ENCODE results near the gene SPOUT1. TPM values are rescaled to one million over a fixed set of nuclear protein-coding genes. Genes with fewer than 3 reads are reported as not detected.

SPOUT1 gene
- total and polyA plus RNA-seq, 10 donors: 31.9 to 54.3 (median 40.1) TPM

GRCh38 chr9:128824911-128825310 is 4.7 kb downstream of the SPOUT1 start:
- WGBS, 5 donors: 92 to 100% (median 95%) methylated on average over 4 to 7 of the region's 7 CpGs
- peaks cover 0 to 77% (median 64%) of the 10 kb centered on the region in 6 donors for H3K36me3 ChIP-seq
- intact Hi-C loops (cut with DNase I; ENCODE audit: low total_unique reads): no loop called here
- H3K27me3 ChIP-seq (replicated peaks in 1 of 7): no peaks in the 10 kb centered on the region
- H3K4me3 ChIP-seq: no peak overlapping the region
- H3K9me3 ChIP-seq: no peaks in the 10 kb centered on the region
- H3K4me1 ChIP-seq: peaks cover 10 to 46% (median 22%) of the 10 kb centered on the region in 6 donors
- H3K27ac ChIP-seq: no peak overlapping the region
- DNase-seq: no peak
- no peak for TF ChIP-seq POLR2AphosphoS5 (IDR thresholded peaks at IDR 0.05)
- TF ChIP-seq, protein P1, sequence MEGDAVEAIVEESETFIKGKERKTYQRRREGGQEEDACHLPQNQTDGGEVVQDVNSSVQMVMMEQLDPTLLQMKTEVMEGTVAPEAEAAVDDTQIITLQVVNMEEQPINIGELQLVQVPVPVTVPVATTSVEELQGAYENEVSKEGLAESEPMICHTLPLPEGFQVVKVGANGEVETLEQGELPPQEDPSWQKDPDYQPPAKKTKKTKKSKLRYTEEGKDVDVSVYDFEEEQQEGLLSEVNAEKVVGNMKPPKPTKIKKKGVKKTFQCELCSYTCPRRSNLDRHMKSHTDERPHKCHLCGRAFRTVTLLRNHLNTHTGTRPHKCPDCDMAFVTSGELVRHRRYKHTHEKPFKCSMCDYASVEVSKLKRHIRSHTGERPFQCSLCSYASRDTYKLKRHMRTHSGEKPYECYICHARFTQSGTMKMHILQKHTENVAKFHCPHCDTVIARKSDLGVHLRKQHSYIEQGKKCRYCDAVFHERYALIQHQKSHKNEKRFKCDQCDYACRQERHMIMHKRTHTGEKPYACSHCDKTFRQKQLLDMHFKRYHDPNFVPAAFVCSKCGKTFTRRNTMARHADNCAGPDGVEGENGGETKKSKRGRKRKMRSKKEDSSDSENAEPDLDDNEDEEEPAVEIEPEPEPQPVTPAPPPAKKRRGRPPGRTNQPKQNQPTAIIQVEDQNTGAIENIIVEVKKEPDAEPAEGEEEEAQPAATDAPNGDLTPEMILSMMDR (IDR thresholded peaks at IDR 0.05 in 8 of 11, conservative IDR thresholded peaks at IDR 0.05 in 3 of 11): no peak
- TF ChIP-seq POLR2A (IDR thresholded peaks at IDR 0.05): no peak

DNA sequence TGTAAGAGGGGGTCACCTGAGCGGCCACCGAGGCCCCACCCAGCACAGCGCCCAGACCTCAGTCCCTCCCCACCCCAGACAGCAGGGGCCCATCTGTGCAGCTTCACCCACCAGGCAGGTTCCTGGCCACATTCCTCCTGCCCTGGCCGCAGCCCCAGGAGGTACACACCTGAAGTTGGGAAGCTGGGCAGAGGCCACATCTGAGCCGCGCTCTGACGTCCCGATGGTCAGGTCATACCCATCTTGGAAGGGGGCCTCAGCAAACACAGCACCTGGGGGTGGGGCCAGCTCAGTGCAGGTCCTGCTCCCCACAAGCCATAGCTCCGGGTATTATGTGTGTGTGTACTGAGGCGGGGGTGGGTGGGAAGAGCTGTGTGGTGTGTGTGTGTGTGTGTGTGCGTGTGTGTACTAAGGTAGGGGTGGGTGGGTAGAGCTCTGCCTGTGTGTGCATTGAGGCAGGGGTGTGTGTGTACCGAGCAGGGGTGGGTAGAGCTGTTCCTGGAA is 5.6 kb downstream of the SPOUT1 start:
- TF ChIP-seq POLR2AphosphoS5 (IDR thresholded peaks at IDR 0.05) (no peak), POLR2A (IDR thresholded peaks at IDR 0.05) (no peak)
- TF ChIP-seq, protein P1 (IDR thresholded peaks at IDR 0.05 in 8 of 11, conservative IDR thresholded peaks at IDR 0.05 in 3 of 11): no peak
- Histone ChIP-seq H3K27me3 (replicated peaks in 1 of 7) (no peaks in the 10 kb centered on the region), H3K36me3 (peaks cover 0 to 77% (median 64%) of the 10 kb centered on the region in 6 donors), H3K9me3 (no peaks in the 10 kb centered on the region), H3K4me1 (peaks cover 16 to 48% (median 26%) of the 10 kb centered on the region in 6 donors), H3K4me3 (no peak overlapping the region), H3K27ac (no peak overlapping the region)
- no peak for DNase-seq
- WGBS, 5 donors: 85 to 99% (median 92%) methylated on average over 7 to 12 of the region's 12 CpGs
- intact Hi-C loops (cut with DNase I; ENCODE audit: low total_unique reads): no loop called here

DNA sequence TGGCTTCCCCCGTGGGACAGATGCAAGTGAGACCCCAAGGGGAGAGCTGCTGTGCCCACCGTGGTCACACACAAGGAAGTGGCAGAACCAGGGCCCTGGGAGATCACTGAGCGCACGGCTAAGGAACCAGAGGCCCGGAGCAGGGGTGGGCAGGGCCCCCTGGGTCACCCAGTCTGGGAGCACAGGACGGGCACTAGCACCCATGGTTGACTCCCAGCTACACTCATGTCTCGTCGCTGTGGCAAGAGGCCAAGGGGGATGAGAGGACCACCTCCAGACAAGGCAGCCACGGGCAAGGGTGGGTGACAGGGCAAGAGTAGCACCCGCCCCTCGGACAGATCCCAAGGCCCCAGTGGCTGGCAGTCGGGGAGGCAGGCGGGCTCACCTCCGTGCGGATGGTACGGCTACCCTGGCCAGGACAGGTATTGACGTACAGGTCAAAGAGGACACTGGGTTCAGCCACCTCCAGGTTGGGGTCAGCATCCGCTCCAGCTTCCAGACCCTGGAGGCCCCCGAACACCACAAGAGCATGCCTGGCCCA is 6.2 kb downstream of the SPOUT1 start:
- Histone ChIP-seq H3K9me3 (no peaks in the 10 kb centered on the region), H3K4me3 (no peak overlapping the region), H3K27ac (no peak overlapping the region), H3K27me3 (replicated peaks in 1 of 7) (no peaks in the 10 kb centered on the region), H3K36me3 (peaks cover 0 to 77% (median 64%) of the 10 kb centered on the region in 6 donors), H3K4me1 (peaks cover 10 to 45% (median 22%) of the 10 kb centered on the region in 6 donors)
- 85 to 93% (median 91%) methylated on average over 16 to 19 of the region's 19 CpGs for WGBS, 5 donors
- TF ChIP-seq, protein P1 (IDR thresholded peaks at IDR 0.05 in 8 of 11, conservative IDR thresholded peaks at IDR 0.05 in 3 of 11): no peak
- no peak for TF ChIP-seq POLR2AphosphoS5 (IDR thresholded peaks at IDR 0.05)
- TF ChIP-seq POLR2A (IDR thresholded peaks at IDR 0.05): no peak
- intact Hi-C loops (cut with DNase I; ENCODE audit: low total_unique reads): no loop called here
- DNase-seq: no peak

DNA sequence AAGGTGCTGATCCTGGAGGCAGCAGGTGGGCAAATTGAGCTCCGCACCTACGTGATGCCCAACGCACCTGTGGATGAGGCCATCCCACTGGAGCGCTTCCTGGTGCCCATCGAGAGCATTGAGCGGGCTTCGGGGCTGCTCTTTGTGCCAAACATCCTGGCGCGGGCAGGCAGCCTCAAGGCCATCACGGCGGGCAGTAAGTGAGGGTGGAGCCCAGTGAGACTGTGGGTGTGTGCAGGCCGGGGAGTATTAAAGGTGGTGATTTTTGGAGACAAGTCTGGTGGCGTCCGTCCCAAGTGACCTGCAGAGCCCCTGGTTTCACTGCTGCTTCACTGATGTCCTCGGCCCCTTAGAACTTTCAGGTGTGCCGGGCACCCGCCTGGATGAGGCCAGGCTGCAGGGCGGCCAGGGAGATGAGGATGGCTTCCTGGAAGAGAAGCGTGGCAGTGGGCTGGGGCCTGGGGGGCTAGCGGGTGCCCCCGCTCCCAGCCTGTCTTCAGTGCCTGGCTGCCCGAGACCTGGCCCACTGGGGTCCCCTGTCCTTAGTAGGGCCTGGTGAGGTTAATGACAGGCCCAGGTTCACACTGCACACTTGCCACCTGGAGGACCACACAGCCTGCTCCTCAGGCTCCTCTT is 7.1 kb downstream of the SPOUT1 start:
- DNase-seq: no peak
- H3K9me3 ChIP-seq: no peaks in the 10 kb centered on the region
- 81 to 87% (median 86%) methylated on average over 11 to 22 of the region's 22 CpGs for WGBS, 5 donors
- H3K4me3 ChIP-seq: no peak overlapping the region
- H3K4me1 ChIP-seq: peaks cover 7 to 43% (median 20%) of the 10 kb centered on the region in 6 donors
- H3K27ac ChIP-seq: peak overlapping the region in 1 of 8 donors; percentile 6
- H3K27me3 ChIP-seq (replicated peaks in 1 of 7): no peaks in the 10 kb centered on the region
- peaks cover 0 to 70% (median 62%) of the 10 kb centered on the region in 6 donors for H3K36me3 ChIP-seq
- no peak for TF ChIP-seq POLR2A (IDR thresholded peaks at IDR 0.05)
- TF ChIP-seq, protein P1 (IDR thresholded peaks at IDR 0.05 in 8 of 11, conservative IDR thresholded peaks at IDR 0.05 in 3 of 11): no peak
- peak in 2 of 3 donors; percentile 36 to 55 for TF ChIP-seq POLR2AphosphoS5 (IDR thresholded peaks at IDR 0.05)
- intact Hi-C loops (cut with DNase I; ENCODE audit: low total_unique reads): no loop called here
